Transverse colon (tissue), 4 donors: ENCODE results near the gene LIPJ. TPM values are rescaled to one million over a fixed set of nuclear protein-coding genes. Genes with fewer than 3 reads are reported as not detected.

Source experiments
- DNase-seq: peaks from one replicate; pipeline ENCODE4 v3.0.0-alpha.2; 2019
- H3K27ac ChIP-seq, 4 donors: fragments of 200-600 bp; sonication (generic); 2 replicates each; pipeline ENCODE4 v1.5.1; 2016 to 2018; ENCODE audit warnings: inconsistent platforms in 4 of 4
- H3K27me3 ChIP-seq: fragments of 200-600 bp; sonication (generic); 2 replicates; pipeline ENCODE4 v1.5.1; 2017; ENCODE audit warnings: inconsistent platforms
- H3K36me3 ChIP-seq, 4 donors: fragments of 200-600 bp; sonication (generic); 2 replicates each; pipeline ENCODE4 v1.5.1; 2017 to 2019; ENCODE audit warnings: inconsistent platforms in 4 of 4
- H3K4me1 ChIP-seq, 4 donors: fragments of 200-600 bp; sonication (generic); 2 replicates each; pipeline ENCODE4 v1.5.1; 2017 to 2020; ENCODE audit warnings: inconsistent platforms in 4 of 4
- H3K4me3 ChIP-seq, 4 donors: fragments of 200-600 bp; sonication (generic); 1 replicate in 1 of 4; 2 replicates in 3 of 4; pipeline versions ENCODE4 v1.5.1 to v1.6.1; 2017 to 2019; ENCODE audit warnings: inconsistent platforms in 4 of 4
- H3K9me3 ChIP-seq, 2 donors: fragments of 200-600 bp; sonication (generic); 2 replicates each; pipeline ENCODE4 v1.5.1; 2017 to 2019; ENCODE audit warnings: inconsistent platforms in 2 of 2
- EP300 ChIP-seq: sonication (generic); formaldehyde crosslinking; IDR thresholded peaks from one replicate; pipeline ENCODE4 v1.6.1; 2017; ENCODE audit warnings: antibody characterized with exemption, low read depth
- POLR2A ChIP-seq: fragments of 450-650 bp; IDR thresholded peaks from one replicate; pipeline ENCODE4 v1.6.1; 2016; ENCODE audit warnings: antibody characterized with exemption, mild to moderate bottlenecking, moderate library complexity
- POLR2AphosphoS5 ChIP-seq, 3 donors: sonication (generic); formaldehyde crosslinking; IDR thresholded peaks; one replicate each; pipeline ENCODE4 v1.6.1; 2016; ENCODE audit warnings: antibody characterized with exemption in 3 of 3
- WGBS, 2 donors: methylation state at CpG; one replicate each; pipeline ENCODE4 v1.1.5; 2018; ENCODE audit warnings: low coverage in 1 of 2; 5-methylcytosine and 5-hydroxymethylcytosine counted together
- in situ Hi-C, 4 donors: fragments of 200-750 bp; cut with MboI; loops; one replicate each; pipeline versions ENCODE4 v1.15.0 to v1.15.1; 2017; ENCODE audit warnings: low sequenced_read_pairs in 3 of 4, low pct_ligation_motif_present in 1 of 4, low pct_unique_long_range_greater_than_20kb in 1 of 4
- intact Hi-C: fragments of 100-400 bp; cut with DNase I; formaldehyde crosslinking; loops from one replicate; pipeline ENCODE4 v1.15.1; 2023; ENCODE audit warnings: low total_unique reads
- total RNA-seq, 4 donors: library from RNA; depleted of rRNA; stranded (reverse); fragments of >200 nt; gene quantifications; one replicate each; pipeline ENCODE4 v1.1.0, GENCODE V29; 2016
- TF ChIP-seq, protein P1 (sequence below), 5 experiments: fragments of 200-600 bp in 3 of 5; fragments of 450-650 bp in 2 of 5; sonication (generic) in 3 of 5; IDR thresholded peaks; 1 replicate in 2 of 5; 2 replicates in 3 of 5; pipeline ENCODE4 v1.5.1; 2016 to 2017; ENCODE audit warnings: antibody characterized with exemption in 5 of 5, inconsistent platforms in 3 of 5, mild to moderate bottlenecking in 2 of 5, moderate library complexity in 1 of 5

LIPJ gene
- total RNA-seq, 4 donors from 2014 or later: 0.14 TPM; not detected in 3

DNA sequence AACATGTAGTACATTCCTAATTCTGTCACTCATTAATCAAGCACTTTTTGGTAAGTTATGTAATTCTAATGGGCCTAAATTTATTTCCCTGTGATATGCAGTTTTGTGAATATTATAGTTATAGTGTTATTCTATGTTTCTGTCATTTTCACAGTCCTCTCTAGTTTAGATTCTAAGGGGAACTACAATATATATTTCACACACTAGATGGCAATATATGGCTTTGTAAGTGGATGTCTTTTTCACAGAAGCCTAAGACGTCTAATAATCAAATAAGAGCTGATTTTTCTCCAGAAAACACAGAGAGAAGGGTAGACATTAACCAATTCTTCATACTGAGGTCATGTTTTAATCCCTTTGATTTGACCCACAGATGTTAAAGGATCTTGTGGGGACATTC, 21.5 kb upstream of the LIPJ start:
- no peak for DNase-seq
- Histone ChIP-seq H3K27ac (no peak overlapping the region), H3K27me3 (no peaks in the 10 kb centered on the region), H3K36me3 (no peaks in the 10 kb centered on the region), H3K4me1 (no peaks in the 10 kb centered on the region), H3K4me3 (no peak overlapping the region), H3K9me3 (no peaks in the 10 kb centered on the region)
- in situ Hi-C loops (loop anchor here in 2 of 4 donors (10.0 to 25.0 kb wide), 2 partner anchors 247 to 370 kb away; partner anchors contain the start of gene LIPM (in 1 of the 2)), intact Hi-C loops (no loop called here)
- TF ChIP-seq POLR2AphosphoS5 (IDR thresholded peaks at IDR 0.05): no peak
- TF ChIP-seq, protein P1, sequence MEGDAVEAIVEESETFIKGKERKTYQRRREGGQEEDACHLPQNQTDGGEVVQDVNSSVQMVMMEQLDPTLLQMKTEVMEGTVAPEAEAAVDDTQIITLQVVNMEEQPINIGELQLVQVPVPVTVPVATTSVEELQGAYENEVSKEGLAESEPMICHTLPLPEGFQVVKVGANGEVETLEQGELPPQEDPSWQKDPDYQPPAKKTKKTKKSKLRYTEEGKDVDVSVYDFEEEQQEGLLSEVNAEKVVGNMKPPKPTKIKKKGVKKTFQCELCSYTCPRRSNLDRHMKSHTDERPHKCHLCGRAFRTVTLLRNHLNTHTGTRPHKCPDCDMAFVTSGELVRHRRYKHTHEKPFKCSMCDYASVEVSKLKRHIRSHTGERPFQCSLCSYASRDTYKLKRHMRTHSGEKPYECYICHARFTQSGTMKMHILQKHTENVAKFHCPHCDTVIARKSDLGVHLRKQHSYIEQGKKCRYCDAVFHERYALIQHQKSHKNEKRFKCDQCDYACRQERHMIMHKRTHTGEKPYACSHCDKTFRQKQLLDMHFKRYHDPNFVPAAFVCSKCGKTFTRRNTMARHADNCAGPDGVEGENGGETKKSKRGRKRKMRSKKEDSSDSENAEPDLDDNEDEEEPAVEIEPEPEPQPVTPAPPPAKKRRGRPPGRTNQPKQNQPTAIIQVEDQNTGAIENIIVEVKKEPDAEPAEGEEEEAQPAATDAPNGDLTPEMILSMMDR (IDR thresholded peaks at IDR 0.05): peak; percentile 16 to 33 (median 22)
- TF ChIP-seq POLR2A: no peak
- 0 to 6% methylated on average over 1 of the region's 1 CpG for WGBS, 2 donors

DNA sequence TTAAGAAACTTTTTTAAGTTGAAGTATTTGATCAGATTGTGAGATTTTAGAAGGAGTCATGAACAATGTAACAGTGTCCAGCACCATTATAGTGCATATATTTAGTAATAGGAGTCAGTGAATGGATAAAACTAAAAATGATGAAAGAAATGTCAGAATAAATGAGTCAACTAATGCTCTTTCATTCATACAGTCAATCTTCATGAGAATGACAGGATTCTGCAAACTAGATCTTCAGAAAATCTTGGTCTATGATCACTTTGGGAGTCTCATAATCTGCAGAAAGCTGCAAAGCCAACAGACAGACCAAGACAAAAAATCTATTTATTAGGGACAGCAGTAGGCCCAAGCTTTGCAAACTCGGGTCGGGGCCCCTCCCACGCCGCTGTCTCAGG, 4.2 kb upstream of the LIPJ start:
- H3K27me3 ChIP-seq: no peaks in the 10 kb centered on the region
- TF ChIP-seq POLR2AphosphoS5 (IDR thresholded peaks at IDR 0.05): no peak
- no peak for TF ChIP-seq POLR2A
- TF ChIP-seq EP300: no peak
- TF ChIP-seq, protein P1 (IDR thresholded peaks at IDR 0.05): no peak
- H3K27ac ChIP-seq: peak overlapping the region; percentile 92 to 94 (median 93)
- peaks cover 0 to 11% (median 2%) of the 10 kb centered on the region in 4 donors for H3K4me1 ChIP-seq
- no peaks in the 10 kb centered on the region for H3K9me3 ChIP-seq
- in situ Hi-C loops: no loop called here
- no peak for DNase-seq
- no peaks in the 10 kb centered on the region for H3K36me3 ChIP-seq
- intact Hi-C loops: no loop called here
- WGBS, 2 donors: 11% methylated on average over 4 of the region's 4 CpGs; no CpG with 5 or more reads in 1 of the 2 donors
- peak overlapping the region; percentile 47 to 75 (median 69) for H3K4me3 ChIP-seq

DNA sequence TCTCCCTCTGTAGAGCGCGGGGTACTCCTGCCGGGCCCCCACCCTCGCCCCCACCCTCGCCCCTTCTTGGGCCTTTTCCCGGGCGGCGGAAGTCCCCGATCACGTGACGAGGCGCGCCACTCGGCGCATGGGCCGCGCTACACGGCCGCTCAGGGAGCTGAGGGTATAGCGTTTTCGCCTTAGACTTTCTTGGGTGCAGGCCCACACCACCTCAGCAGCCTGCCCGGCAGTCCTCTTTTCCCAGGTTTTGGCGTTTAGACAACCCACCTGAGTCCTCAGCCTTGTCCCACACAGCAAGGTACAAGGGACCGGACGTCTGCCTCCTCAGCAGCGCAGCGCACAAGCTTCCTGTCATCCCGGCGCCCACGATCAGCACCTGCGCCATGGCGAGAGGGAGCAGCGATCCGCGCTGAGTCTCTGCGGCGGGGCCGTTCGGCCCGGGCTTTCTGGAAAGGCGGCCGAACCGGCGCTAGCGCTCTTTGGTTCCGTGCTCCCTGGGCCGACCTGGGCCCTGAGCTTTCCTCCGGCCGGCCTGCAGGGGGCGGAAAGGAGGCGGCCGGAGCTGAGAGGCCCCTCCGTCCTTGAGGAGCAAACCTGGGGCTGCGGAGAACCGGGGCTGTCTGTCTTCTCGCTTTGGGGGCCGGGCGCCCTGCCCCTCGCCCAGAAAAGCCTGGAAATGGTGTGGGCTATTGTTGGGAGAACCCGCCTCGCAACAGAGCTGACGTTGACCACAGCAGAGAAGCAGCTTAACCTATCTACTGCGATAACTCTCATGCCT, 3.6 kb upstream of the LIPJ start, which contains the start of gene RNLS:
RNLS (minus strand) TSS at position 513 of the 778 bp plus-strand sequence.
- peak; percentile 78 for DNase-seq
- 0 to 1% methylated on average over 1 to 61 of the region's 63 CpGs for WGBS, 2 donors
- peaks cover 0 to 11% (median 2%) of the 10 kb centered on the region in 4 donors for H3K4me1 ChIP-seq
- H3K9me3 ChIP-seq: no peaks in the 10 kb centered on the region
- H3K4me3 ChIP-seq: peak within 1 kb of the TSS; percentile 47 to 75 (median 69)
- intact Hi-C loops: no loop called here
- in situ Hi-C loops: no loop called here
- peak within 1 kb of the TSS; percentile 92 to 94 (median 93) for H3K27ac ChIP-seq
- peak; percentile 11 to 67 (median 26) for TF ChIP-seq POLR2AphosphoS5 (IDR thresholded peaks at IDR 0.05)
- TF ChIP-seq EP300: no peak
- TF ChIP-seq, protein P1 (IDR thresholded peaks at IDR 0.05): peak; percentile 82 to 93 (median 86)
- peak; percentile 72 for TF ChIP-seq POLR2A
- no peaks in the 10 kb centered on the region for H3K27me3 ChIP-seq
- no peaks in the 10 kb centered on the region for H3K36me3 ChIP-seq

DNA sequence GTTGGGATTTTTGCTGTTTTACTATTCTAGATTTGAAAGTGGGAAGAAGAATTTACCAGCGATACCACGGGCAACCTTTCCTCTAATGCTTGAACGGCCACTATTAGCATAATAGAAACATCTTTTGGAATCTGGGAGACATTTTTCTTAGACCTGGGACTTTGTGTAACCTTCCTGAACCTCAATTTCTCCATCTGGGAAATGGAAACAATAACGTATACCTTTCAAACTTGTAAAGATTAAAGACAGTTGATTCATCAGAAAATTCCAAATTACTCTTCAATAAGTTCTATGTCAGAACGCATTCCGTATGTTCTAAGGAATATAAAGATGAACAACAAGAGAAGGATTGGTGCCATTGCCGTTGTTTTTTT, 3.0 kb upstream of the LIPJ start:
- TF ChIP-seq EP300 (no peak), POLR2A (no peak), POLR2AphosphoS5 (IDR thresholded peaks at IDR 0.05) (no peak)
- TF ChIP-seq, protein P1 (IDR thresholded peaks at IDR 0.05): no peak
- in situ Hi-C loops (no loop called here), intact Hi-C loops (no loop called here)
- peak overlapping the region; percentile 92 to 94 (median 93) for H3K27ac ChIP-seq
- peaks cover 0 to 11% (median 2%) of the 10 kb centered on the region in 4 donors for H3K4me1 ChIP-seq
- peak overlapping the region; percentile 47 to 75 (median 69) for H3K4me3 ChIP-seq
- no peaks in the 10 kb centered on the region for H3K27me3 ChIP-seq
- H3K36me3 ChIP-seq: no peaks in the 10 kb centered on the region
- WGBS, 2 donors: 44 to 63% methylated on average over 7 of the region's 7 CpGs
- no peak for DNase-seq
- no peaks in the 10 kb centered on the region for H3K9me3 ChIP-seq
